Lung microvascular endothelial cell (primary cell): Measurements from ENCODE around the gene SLC47A1. TPM values are rescaled to one million over a fixed set of nuclear protein-coding genes. Genes with fewer than 3 reads are reported as not detected.
"Not testable (repeated sequence)": the region's sequence is repeated elsewhere in the genome, so short reads cannot be mapped to it uniquely, and the experiment has no call there.

Source experiments
- DNase-seq, 2 donors: peaks; one replicate each; pipeline versions ENCODE4 v3.0.0 to v3.0.0-alpha.2; 2010; ENCODE audit warnings: low read depth in 2 of 2
- total RNA-seq: library from RNA; depleted of rRNA; stranded (reverse); fragments of >200 nt; gene quantifications from 2 replicates; pipeline ENCODE4 v1.2.1, GENCODE V29; 2014

The SLC47A1 gene
- total RNA-seq, 1 donor from 2014 or later: 0.40 TPM

- DNase-seq: no peak
Observed at GRCh38 chr17:19520641-19521040, 13.0 kb upstream of the SLC47A1 start.

- DNase-seq: no peak
Observed at GRCh38 chr17:19523690-19524089, 10.0 kb upstream of the SLC47A1 start.

- DNase-seq: not testable (repeated sequence)
Observed at GRCh38 chr17:19526950-19527349, 6.7 kb upstream of the SLC47A1 start.

- no peak for DNase-seq
Observed at GRCh38 chr17:19531780-19532501, 1.7 kb upstream of the SLC47A1 start.

GRCh38 chr17:19533036-19533717 is 477 bp upstream of the SLC47A1 start:
- DNase-seq: no peak

GRCh38 chr17:19534562-19535149 is 1.0 kb downstream of the SLC47A1 start:
- no peak for DNase-seq

- no peak for DNase-seq
Observed at GRCh38 chr17:19537111-19537510, 3.5 kb downstream of the SLC47A1 start.

- no peak for DNase-seq
Observed at GRCh38 chr17:19538095-19539039, 4.7 kb downstream of the SLC47A1 start.

GRCh38 chr17:19539040-19539399 is 5.4 kb downstream of the SLC47A1 start:
- no peak for DNase-seq

- no peak for DNase-seq
Observed at GRCh38 chr17:19539841-19540311, 6.2 kb downstream of the SLC47A1 start.

- no peak for DNase-seq
Observed at GRCh38 chr17:19540706-19541370, 7.2 kb downstream of the SLC47A1 start.

- DNase-seq: no peak
Observed at GRCh38 chr17:19541445-19541844, 7.8 kb downstream of the SLC47A1 start.

- DNase-seq: no peak
Observed at GRCh38 chr17:19542247-19542646, 8.6 kb downstream of the SLC47A1 start.

- no peak for DNase-seq
Observed at GRCh38 chr17:19544366-19544765, 10.7 kb downstream of the SLC47A1 start.

GRCh38 chr17:19546289-19547065 is 12.8 kb downstream of the SLC47A1 start:
- peak in 1 of 2 donors; percentile 44 for DNase-seq

GRCh38 chr17:19549746-19550623 is 16.3 kb downstream of the SLC47A1 start:
- DNase-seq: no peak

- no peak for DNase-seq
Observed at GRCh38 chr17:19551165-19551564, 17.5 kb downstream of the SLC47A1 start.

- DNase-seq: no peak
Observed at GRCh38 chr17:19551591-19552148, 18.0 kb downstream of the SLC47A1 start.

GRCh38 chr17:19553036-19553435 is 19.4 kb downstream of the SLC47A1 start:
- no peak for DNase-seq
